Activated CD4-positive, alpha-beta memory T cell treated with anti-CD3 and anti-CD28 coated beads for 36 hours (primary cell): ENCODE measurements around the gene RSRP1. TPM values are rescaled to one million over a fixed set of nuclear protein-coding genes. Genes with fewer than 3 reads are reported as not detected.
"Not testable (repeated sequence)": the region's sequence is repeated elsewhere in the genome, so short reads cannot be mapped to it uniquely, and the experiment has no call there.

Experiments
- CTCF ChIA-PET: fragments of 350-600 bp; sonication (Branson Sonifier 250); formaldehyde crosslinking; loops from one replicate; lab custom pipeline; 2021; ENCODE audit warnings: antibody characterized with exemption, inconsistent platforms; lab: Charles Lee
- POLR2A ChIA-PET: fragments of 350-600 bp; sonication (Branson Sonifier 250); formaldehyde crosslinking; loops from one replicate; lab custom pipeline; 2021; ENCODE audit warnings: antibody characterized with exemption; lab: Charles Lee
- DNase-seq: peaks from one replicate; pipeline ENCODE4 v3.0.0-alpha.2; 2020
- H3K27ac Mint-ChIP-seq: one replicate; pipeline ENCODE4 v1.8.0; 2021; ENCODE audit warnings: mixed read lengths
- H3K27me3 Mint-ChIP-seq: one replicate; pipeline ENCODE4 v1.8.0; 2021; ENCODE audit warnings: mixed read lengths
- H3K36me3 Mint-ChIP-seq: one replicate; pipeline ENCODE4 v1.8.0; 2021; ENCODE audit warnings: mixed read lengths
- H3K4me1 Mint-ChIP-seq: one replicate; pipeline ENCODE4 v1.8.0; 2021; ENCODE audit warnings: low read depth, mixed read lengths
- H3K4me3 Mint-ChIP-seq: one replicate; pipeline ENCODE4 v1.8.0; 2021; ENCODE audit warnings: mild to moderate bottlenecking, mixed read lengths
- H3K9me3 Mint-ChIP-seq: one replicate; pipeline ENCODE4 v1.8.0; 2021; ENCODE audit warnings: mixed read lengths
- intact Hi-C: fragments of 100-400 bp; cut with micrococcal nuclease; formaldehyde crosslinking; loops from one replicate; pipeline ENCODE4 v1.15.1; 2023
- total RNA-seq, 2 experiments: library from RNA; stranded (reverse); gene quantifications; one replicate each; pipeline ENCODE4 v1.2.3, GENCODE V29; 2021

Gene RSRP1
- total RNA-seq: 100 to 1,000 TPM; 123 to 143 TPM

GRCh38 chr1:25247024-25247828 lies at the start of gene RSRP1:
Gene RSRP1 (minus strand): TSS chr1:25247454. CDS start chr1:25246963, 491 bp downstream.
- peaks cover 41% of the 10 kb centered on the region for H3K4me1 Mint-ChIP-seq
- H3K36me3 Mint-ChIP-seq: peaks cover 51% of the 10 kb centered on the region
- H3K27me3 Mint-ChIP-seq: peaks cover 3% of the 10 kb centered on the region
- CTCF ChIA-PET: interaction anchor here (0.9 to 1.4 kb wide), 2 partner anchors 15 to 274 kb away, joined by 3 to 7 read pairs; partner anchors contain the start of gene SYF2
- intact Hi-C loops: loop anchor here (1.0 to 2.0 kb wide), 3 partner anchors 14 to 184 kb away; partner anchors contain the start of genes MACO1 and TMEM50A
- no peaks in the 10 kb centered on the region for H3K9me3 Mint-ChIP-seq
- peak within 1 kb of the TSS; percentile 99 for H3K27ac Mint-ChIP-seq
- POLR2A ChIA-PET: interaction anchor here (0.5 to 1.9 kb wide), 12 partner anchors 8 to 645 kb away, joined by 3 to 29 read pairs (median 3); partner anchors contain the start of genes CLIC4 and SYF2
- peak within 1 kb of the TSS; percentile 95 for H3K4me3 Mint-ChIP-seq
- peak; percentile 100 for DNase-seq

GRCh38 chr1:25296501-25296900 lies 49.2 kb upstream of the RSRP1 start:
- H3K4me3 Mint-ChIP-seq, CTCF ChIA-PET: not testable (repeated sequence)
- peak; percentile 12 for DNase-seq

GRCh38 chr1:25294889-25295826 lies 47.9 kb upstream of the RSRP1 start:
- CTCF ChIA-PET, H3K9me3 Mint-ChIP-seq, H3K27me3 Mint-ChIP-seq, POLR2A ChIA-PET, H3K36me3 Mint-ChIP-seq, intact Hi-C loops, H3K4me1 Mint-ChIP-seq, H3K27ac Mint-ChIP-seq, H3K4me3 Mint-ChIP-seq, DNase-seq: not testable (repeated sequence)

More at GRCh38 chr1:25296501-25296900, 49.2 kb upstream of the RSRP1 start:
- POLR2A ChIA-PET, H3K27ac Mint-ChIP-seq, intact Hi-C loops, H3K4me1 Mint-ChIP-seq, H3K9me3 Mint-ChIP-seq, H3K27me3 Mint-ChIP-seq, H3K36me3 Mint-ChIP-seq: not testable (repeated sequence)

GRCh38 chr1:25293426-25293825 lies 46.2 kb upstream of the RSRP1 start:
- H3K27me3 Mint-ChIP-seq, CTCF ChIA-PET, intact Hi-C loops, H3K9me3 Mint-ChIP-seq, H3K27ac Mint-ChIP-seq, H3K4me1 Mint-ChIP-seq, POLR2A ChIA-PET, H3K4me3 Mint-ChIP-seq, DNase-seq, H3K36me3 Mint-ChIP-seq: not testable (repeated sequence)

- H3K4me3 Mint-ChIP-seq, DNase-seq, H3K9me3 Mint-ChIP-seq, H3K36me3 Mint-ChIP-seq, H3K4me1 Mint-ChIP-seq, H3K27me3 Mint-ChIP-seq, H3K27ac Mint-ChIP-seq, CTCF ChIA-PET, POLR2A ChIA-PET, intact Hi-C loops: not testable (repeated sequence)
Measured at GRCh38 chr1:25290043-25290442, 42.8 kb upstream of the RSRP1 start.

GRCh38 chr1:25288573-25289101 lies 41.4 kb upstream of the RSRP1 start:
- H3K27ac Mint-ChIP-seq, POLR2A ChIA-PET, H3K27me3 Mint-ChIP-seq, DNase-seq, H3K4me1 Mint-ChIP-seq, H3K4me3 Mint-ChIP-seq, H3K36me3 Mint-ChIP-seq, CTCF ChIA-PET, H3K9me3 Mint-ChIP-seq: not testable (repeated sequence)
- intact Hi-C loops: loop anchor here (5.0 kb wide), 1 partner anchor 124 kb away; no protein-coding TSS in a partner anchor

GRCh38 chr1:25287164-25287563 lies 39.9 kb upstream of the RSRP1 start:
- CTCF ChIA-PET: interaction anchor here (0.6 kb wide), 1 partner anchor 234 kb away, joined by 3 read pairs; no protein-coding TSS in a partner anchor
- intact Hi-C loops: loop anchor here (5.0 kb wide), 1 partner anchor 125 kb away; no protein-coding TSS in a partner anchor
- H3K4me1 Mint-ChIP-seq, H3K4me3 Mint-ChIP-seq, H3K27me3 Mint-ChIP-seq, H3K27ac Mint-ChIP-seq, H3K36me3 Mint-ChIP-seq, H3K9me3 Mint-ChIP-seq, DNase-seq, POLR2A ChIA-PET: not testable (repeated sequence)

- H3K27me3 Mint-ChIP-seq, H3K4me3 Mint-ChIP-seq, H3K9me3 Mint-ChIP-seq, DNase-seq, H3K27ac Mint-ChIP-seq, H3K36me3 Mint-ChIP-seq, H3K4me1 Mint-ChIP-seq, POLR2A ChIA-PET: not testable (repeated sequence)
- intact Hi-C loops: loop anchor here (5.0 kb wide), 1 partner anchor 126 kb away; no protein-coding TSS in a partner anchor
- CTCF ChIA-PET: interaction anchor here (0.6 kb wide), 2 partner anchors 218 to 482 kb away, joined by 3 read pairs; no protein-coding TSS in a partner anchor
Measured at GRCh38 chr1:25285862-25286261, 38.6 kb upstream of the RSRP1 start.

- H3K9me3 Mint-ChIP-seq, H3K27ac Mint-ChIP-seq, H3K4me3 Mint-ChIP-seq, H3K27me3 Mint-ChIP-seq, DNase-seq, H3K36me3 Mint-ChIP-seq, CTCF ChIA-PET, POLR2A ChIA-PET, H3K4me1 Mint-ChIP-seq, intact Hi-C loops: not testable (repeated sequence)
Measured at GRCh38 chr1:25279693-25280111, 32.4 kb upstream of the RSRP1 start.

- H3K27me3 Mint-ChIP-seq, H3K36me3 Mint-ChIP-seq, CTCF ChIA-PET: not testable (repeated sequence)
Measured at GRCh38 chr1:25278790-25279189, 31.5 kb upstream of the RSRP1 start.

GRCh38 chr1:25278358-25278757 lies 31.1 kb upstream of the RSRP1 start:
- H3K27ac Mint-ChIP-seq, intact Hi-C loops, H3K4me3 Mint-ChIP-seq, CTCF ChIA-PET, H3K4me1 Mint-ChIP-seq, H3K9me3 Mint-ChIP-seq, H3K27me3 Mint-ChIP-seq, DNase-seq, H3K36me3 Mint-ChIP-seq, POLR2A ChIA-PET: not testable (repeated sequence)

More at GRCh38 chr1:25278790-25279189, 31.5 kb upstream of the RSRP1 start:
- H3K27ac Mint-ChIP-seq, H3K9me3 Mint-ChIP-seq, intact Hi-C loops, H3K4me1 Mint-ChIP-seq, H3K4me3 Mint-ChIP-seq, POLR2A ChIA-PET, DNase-seq: not testable (repeated sequence)
